Eye (tissue), 1 donor: Measurements from ENCODE around the gene ADD2.

Source experiments
- DNase-seq: peaks from one replicate; pipeline ENCODE4 v3.0.0-alpha.2; 2015

ADD2 gene

GRCh38 chr2:70784320-70784719, 16.3 kb upstream of the ADD2 start:
- DNase-seq = no peak

- DNase-seq = no peak
Measured at GRCh38 chr2:70779911-70780545, 12.0 kb upstream of the ADD2 start.

GRCh38 chr2:70779491-70779890, 11.5 kb upstream of the ADD2 start:
- DNase-seq = no peak

- DNase-seq = no peak
Measured at GRCh38 chr2:70778676-70779075, 10.7 kb upstream of the ADD2 start.

GRCh38 chr2:70777450-70777849, 9.4 kb upstream of the ADD2 start:
- DNase-seq = no peak

- no peak for DNase-seq
Measured at GRCh38 chr2:70776266-70776665, 8.3 kb upstream of the ADD2 start.

- no peak for DNase-seq
Measured at GRCh38 chr2:70775141-70775540, 7.1 kb upstream of the ADD2 start.

- DNase-seq = no peak
Measured at GRCh38 chr2:70772486-70773155, 4.6 kb upstream of the ADD2 start.

- DNase-seq = no peak
Measured at GRCh38 chr2:70771446-70771845, 3.4 kb upstream of the ADD2 start.

- DNase-seq = no peak
Measured at GRCh38 chr2:70769450-70769849, 1.4 kb upstream of the ADD2 start.

- DNase-seq = no peak
Measured at GRCh38 chr2:70768590-70769085, 638 bp upstream of the ADD2 start.

- peak; percentile 77 for DNase-seq
Measured at GRCh38 chr2:70767079-70767698, 811 bp downstream of the ADD2 start.

- DNase-seq = no peak
Measured at GRCh38 chr2:70766357-70767078, 1.5 kb downstream of the ADD2 start.

GRCh38 chr2:70765507-70765906, 2.5 kb downstream of the ADD2 start:
- DNase-seq = no peak

- no peak for DNase-seq
Measured at GRCh38 chr2:70759446-70759845, 8.6 kb downstream of the ADD2 start.

GRCh38 chr2:70757966-70758365, 10.0 kb downstream of the ADD2 start:
- no peak for DNase-seq

GRCh38 chr2:70757360-70757759, 10.6 kb downstream of the ADD2 start:
- no peak for DNase-seq

GRCh38 chr2:70756128-70756527, 11.9 kb downstream of the ADD2 start:
- DNase-seq = no peak

GRCh38 chr2:70753902-70754301, 14.1 kb downstream of the ADD2 start:
- no peak for DNase-seq

GRCh38 chr2:70753031-70753430, 15.0 kb downstream of the ADD2 start:
- DNase-seq = no peak

GRCh38 chr2:70752396-70752795, 15.6 kb downstream of the ADD2 start:
- no peak for DNase-seq

GRCh38 chr2:70751881-70752280, 16.1 kb downstream of the ADD2 start:
- no peak for DNase-seq

- no peak for DNase-seq
Measured at GRCh38 chr2:70750320-70750719, 17.7 kb downstream of the ADD2 start.
